Panc1 (cell line): ENCODE measurements around the gene ZBP1. TPM values are rescaled to one million over a fixed set of nuclear protein-coding genes. Genes with fewer than 3 reads are reported as not detected.

Experiments
- ATAC-seq: fragments of 200-7000 bp; cut with Tn5 transposase; 2 replicates; pipeline ENCODE4 v1.9.1; 2020; ENCODE audit warnings: mild to moderate bottlenecking, moderate library complexity
- BruUV-seq: library from RNA; stranded (reverse); fragments of 400-500 nt; replicated peaks from 2 replicates; lab custom pipeline; 2021; lab: Mats Ljungman, UMichigan
- CTCF ChIA-PET: fragments of 300-600 bp; sonication (Branson Sonifier 250); formaldehyde crosslinking; loops from one replicate; lab custom pipeline; 2022; ENCODE audit warnings: antibody characterized with exemption; lab: Charles Lee
- POLR2A ChIA-PET: fragments of 300-600 bp; sonication (Branson Sonifier 250); formaldehyde crosslinking; loops from one replicate; lab custom pipeline; 2022; ENCODE audit warnings: antibody characterized with exemption; lab: Charles Lee
- DNase-seq: peaks from one replicate; pipeline ENCODE4 v3.0.0-alpha.2; 2010; ENCODE audit warnings: low read depth, low spot score
- H3K27ac ChIP-seq: 2 replicates; pipeline ENCODE4 v1.5.1; 2011; ENCODE audit warnings: mild to moderate bottlenecking, low read length, inconsistent platforms
- H3K27me3 ChIP-seq: fragments of 200-500 bp; sonication (Bioruptor generic); 2 replicates; pipeline ENCODE4 v1.6.0; 2014; ENCODE audit warnings: low read length, inconsistent platforms; ENCODE audit not compliant: control insufficient read depth, insufficient read depth
- H3K36me3 ChIP-seq: fragments of 200-500 bp; sonication (Bioruptor generic); 2 replicates; pipeline ENCODE4 v1.5.1; 2014; ENCODE audit warnings: inconsistent platforms, mild to moderate bottlenecking, low read length, moderate library complexity; ENCODE audit not compliant: control insufficient read depth, insufficient read depth
- H3K4me1 ChIP-seq: 2 replicates; pipeline ENCODE4 v1.5.1; 2011; ENCODE audit warnings: inconsistent platforms, mild to moderate bottlenecking, low read length, moderate library complexity; ENCODE audit not compliant: control insufficient read depth, insufficient read depth
- H3K4me3 ChIP-seq, 2 experiments: 2 replicates each; pipeline ENCODE4 v1.5.1; 2011 to 2012; ENCODE audit warnings: low read depth in 2 of 2, low read length in 2 of 2, mild to moderate bottlenecking in 2 of 2, inconsistent platforms in 1 of 2, moderate library complexity in 1 of 2
- H3K9me3 ChIP-seq: fragments of 200-500 bp; sonication (Bioruptor generic); 2 replicates; pipeline ENCODE4 v1.5.1; 2014; ENCODE audit warnings: low read depth, mild to moderate bottlenecking, inconsistent platforms, low read length, moderate library complexity; ENCODE audit not compliant: control insufficient read depth, insufficient read depth
- POLR2AphosphoS5 ChIP-seq: IDR thresholded peaks from 2 replicates; pipeline ENCODE4 v1.6.1; 2012; ENCODE audit warnings: mild to moderate bottlenecking, low read depth, low read length, moderate library complexity
- SIN3A ChIP-seq: IDR thresholded peaks from 2 replicates; pipeline ENCODE4 v1.6.1; 2012; ENCODE audit warnings: low read depth, mild to moderate bottlenecking, low read length, moderate library complexity, borderline replicate concordance; ENCODE audit not compliant: insufficient read depth
- TCF7L2 ChIP-seq: IDR thresholded peaks from 2 replicates; pipeline ENCODE4 v1.6.1; 2011; ENCODE audit warnings: mild to moderate bottlenecking, low read depth, low read length, inconsistent platforms
- in situ Hi-C: cut with HindIII; loops from 2 replicates; pipeline ENCODE4 v1.10.0; 2016; ENCODE audit warnings: low sequenced_read_pairs, low pct_unique_long_range_greater_than_20kb
- intact Hi-C: fragments of 100-400 bp; cut with micrococcal nuclease; formaldehyde crosslinking; loops from one replicate; pipeline ENCODE4 v1.10.0; 2022; ENCODE audit not compliant: unreplicated experiment
- total RNA-seq: library from RNA; stranded (reverse); gene quantifications from one replicate; pipeline ENCODE4 v1.2.1, GENCODE V29; 2021; ENCODE audit not compliant: unreplicated experiment
- TF ChIP-seq, protein P1 (sequence below): fragments of 450-650 bp; IDR thresholded peaks from 2 replicates; pipeline ENCODE4 v1.5.1; 2017; ENCODE audit warnings: mild to moderate bottlenecking
- TF ChIP-seq, protein P2 (sequence below), 2 experiments: IDR thresholded peaks; 2 replicates each; pipeline ENCODE4 v1.6.1; 2011 to 2012; ENCODE audit warnings: low read depth in 2 of 2, control low read depth in 1 of 2, low read length in 1 of 2, mild to moderate bottlenecking in 1 of 2, moderate library complexity in 1 of 2; ENCODE audit not compliant: insufficient read depth in 1 of 2

ZBP1 gene
- total RNA-seq, 1 experiment from 2014 or later, result not detected

DNA sequence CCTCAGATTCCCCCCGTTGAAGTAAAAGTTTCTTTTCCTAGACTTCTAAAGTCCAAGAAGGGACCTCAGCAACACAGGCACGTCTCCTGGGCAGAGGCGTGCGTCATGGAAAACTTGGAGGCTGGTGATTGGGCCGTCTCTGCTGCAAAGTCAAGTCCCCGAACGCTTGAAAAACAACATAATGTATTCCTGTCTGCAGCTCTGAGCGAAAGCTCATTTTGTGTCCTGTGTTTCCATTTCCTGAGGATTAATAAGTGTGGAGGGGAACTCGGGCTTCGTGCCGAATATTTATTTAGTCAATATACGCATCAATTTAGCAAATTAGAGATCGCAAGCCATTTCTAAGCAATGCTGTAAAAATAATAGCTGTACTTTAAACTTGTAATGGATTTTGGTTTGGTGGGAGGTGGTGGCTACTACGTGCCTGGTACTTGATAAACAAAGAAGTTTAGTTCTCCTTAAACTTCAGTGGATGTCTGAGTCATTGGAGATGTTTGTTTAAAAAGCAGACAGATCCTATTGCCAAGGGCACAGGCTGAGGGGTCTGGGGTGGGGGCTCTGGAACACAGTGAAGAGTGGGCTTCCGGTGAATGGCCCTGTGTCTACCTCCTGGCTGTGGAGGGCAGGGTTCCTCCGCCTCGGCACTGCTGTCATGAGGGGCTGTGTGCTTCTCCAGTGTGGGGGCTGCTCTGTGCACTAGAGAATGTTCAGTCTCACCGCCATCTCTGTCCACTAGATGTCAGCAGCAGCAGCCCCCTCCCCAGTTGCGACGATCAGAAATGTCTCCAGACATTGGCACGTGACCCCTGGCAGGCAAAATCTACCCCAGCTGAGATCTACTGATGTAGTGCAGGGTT, 37.6 kb downstream of the ZBP1 start:
- Histone ChIP-seq H3K9me3 (no peaks in the 10 kb centered on the region), H3K4me1 (peaks cover 5% of the 10 kb centered on the region), H3K36me3 (no peaks in the 10 kb centered on the region), H3K27me3 (peaks cover 8% of the 10 kb centered on the region; the same call in 1 of the 2 replicates), H3K4me3 (no peak overlapping the region), H3K27ac (no peak overlapping the region)
- intact Hi-C loops (no loop called here), in situ Hi-C loops (no loop called here)
- CTCF ChIA-PET, result no interaction called here
- BruUV-seq, result no TSS peak
- TF ChIP-seq TCF7L2, result no peak
- TF ChIP-seq, protein P1, sequence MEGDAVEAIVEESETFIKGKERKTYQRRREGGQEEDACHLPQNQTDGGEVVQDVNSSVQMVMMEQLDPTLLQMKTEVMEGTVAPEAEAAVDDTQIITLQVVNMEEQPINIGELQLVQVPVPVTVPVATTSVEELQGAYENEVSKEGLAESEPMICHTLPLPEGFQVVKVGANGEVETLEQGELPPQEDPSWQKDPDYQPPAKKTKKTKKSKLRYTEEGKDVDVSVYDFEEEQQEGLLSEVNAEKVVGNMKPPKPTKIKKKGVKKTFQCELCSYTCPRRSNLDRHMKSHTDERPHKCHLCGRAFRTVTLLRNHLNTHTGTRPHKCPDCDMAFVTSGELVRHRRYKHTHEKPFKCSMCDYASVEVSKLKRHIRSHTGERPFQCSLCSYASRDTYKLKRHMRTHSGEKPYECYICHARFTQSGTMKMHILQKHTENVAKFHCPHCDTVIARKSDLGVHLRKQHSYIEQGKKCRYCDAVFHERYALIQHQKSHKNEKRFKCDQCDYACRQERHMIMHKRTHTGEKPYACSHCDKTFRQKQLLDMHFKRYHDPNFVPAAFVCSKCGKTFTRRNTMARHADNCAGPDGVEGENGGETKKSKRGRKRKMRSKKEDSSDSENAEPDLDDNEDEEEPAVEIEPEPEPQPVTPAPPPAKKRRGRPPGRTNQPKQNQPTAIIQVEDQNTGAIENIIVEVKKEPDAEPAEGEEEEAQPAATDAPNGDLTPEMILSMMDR, result peak; percentile 85
- TF ChIP-seq, protein P2, sequence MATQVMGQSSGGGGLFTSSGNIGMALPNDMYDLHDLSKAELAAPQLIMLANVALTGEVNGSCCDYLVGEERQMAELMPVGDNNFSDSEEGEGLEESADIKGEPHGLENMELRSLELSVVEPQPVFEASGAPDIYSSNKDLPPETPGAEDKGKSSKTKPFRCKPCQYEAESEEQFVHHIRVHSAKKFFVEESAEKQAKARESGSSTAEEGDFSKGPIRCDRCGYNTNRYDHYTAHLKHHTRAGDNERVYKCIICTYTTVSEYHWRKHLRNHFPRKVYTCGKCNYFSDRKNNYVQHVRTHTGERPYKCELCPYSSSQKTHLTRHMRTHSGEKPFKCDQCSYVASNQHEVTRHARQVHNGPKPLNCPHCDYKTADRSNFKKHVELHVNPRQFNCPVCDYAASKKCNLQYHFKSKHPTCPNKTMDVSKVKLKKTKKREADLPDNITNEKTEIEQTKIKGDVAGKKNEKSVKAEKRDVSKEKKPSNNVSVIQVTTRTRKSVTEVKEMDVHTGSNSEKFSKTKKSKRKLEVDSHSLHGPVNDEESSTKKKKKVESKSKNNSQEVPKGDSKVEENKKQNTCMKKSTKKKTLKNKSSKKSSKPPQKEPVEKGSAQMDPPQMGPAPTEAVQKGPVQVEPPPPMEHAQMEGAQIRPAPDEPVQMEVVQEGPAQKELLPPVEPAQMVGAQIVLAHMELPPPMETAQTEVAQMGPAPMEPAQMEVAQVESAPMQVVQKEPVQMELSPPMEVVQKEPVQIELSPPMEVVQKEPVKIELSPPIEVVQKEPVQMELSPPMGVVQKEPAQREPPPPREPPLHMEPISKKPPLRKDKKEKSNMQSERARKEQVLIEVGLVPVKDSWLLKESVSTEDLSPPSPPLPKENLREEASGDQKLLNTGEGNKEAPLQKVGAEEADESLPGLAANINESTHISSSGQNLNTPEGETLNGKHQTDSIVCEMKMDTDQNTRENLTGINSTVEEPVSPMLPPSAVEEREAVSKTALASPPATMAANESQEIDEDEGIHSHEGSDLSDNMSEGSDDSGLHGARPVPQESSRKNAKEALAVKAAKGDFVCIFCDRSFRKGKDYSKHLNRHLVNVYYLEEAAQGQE (IDR thresholded peaks at IDR 0.05; ENCODE audit: insufficient read depth in 1 of 2, low read depth in 2 of 2, low read length in 1 of 2), result no peak
- TF ChIP-seq SIN3A, result no peak
- no peak for TF ChIP-seq POLR2AphosphoS5
- DNase-seq (no peak), ATAC-seq (peak; percentile 53)
- POLR2A ChIA-PET, result no interaction called here

DNA sequence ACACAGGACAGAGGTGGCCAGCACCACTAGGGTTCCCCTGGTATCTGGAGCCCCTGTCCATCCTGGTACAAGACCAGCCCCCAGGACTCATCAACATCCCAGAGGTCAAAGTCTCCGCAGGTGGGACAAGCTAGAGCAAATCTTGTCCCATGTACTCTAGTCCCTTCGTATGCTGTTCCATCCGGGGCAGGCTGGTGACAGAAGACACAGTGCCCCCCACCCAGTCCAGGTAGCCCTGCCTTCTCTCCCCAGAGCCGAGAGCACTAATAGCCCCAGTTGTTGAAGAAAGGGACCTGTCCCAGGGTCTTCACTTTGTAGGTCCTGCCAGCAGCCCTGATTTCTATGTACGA, 38.2 kb downstream of the ZBP1 start:
- BruUV-seq, result no TSS peak
- CTCF ChIA-PET, result no interaction called here

More for the DNA sequence above, 38.2 kb downstream of the ZBP1 start:
- Histone ChIP-seq H3K4me1 (peaks cover 5% of the 10 kb centered on the region), H3K27me3 (peaks cover 10% of the 10 kb centered on the region; the same call in 1 of the 2 replicates), H3K4me3 (no peak overlapping the region), H3K9me3 (no peaks in the 10 kb centered on the region), H3K36me3 (no peaks in the 10 kb centered on the region), H3K27ac (no peak overlapping the region)
- DNase-seq, result no peak
- TF ChIP-seq SIN3A (no peak), POLR2AphosphoS5 (no peak), TCF7L2 (no peak)
- TF ChIP-seq, protein P2 (IDR thresholded peaks at IDR 0.05; ENCODE audit: insufficient read depth in 1 of 2, low read depth in 2 of 2, low read length in 1 of 2), result no peak
- TF ChIP-seq, protein P1, result no peak
- no peak for ATAC-seq
- intact Hi-C loops (no loop called here), in situ Hi-C loops (no loop called here)
- POLR2A ChIA-PET, result no interaction called here
